Spleen (tissue), 11 donors: ENCODE measurements around the gene TEX38. TPM values are rescaled to one million over a fixed set of nuclear protein-coding genes. Genes with fewer than 3 reads are reported as not detected.
"Not testable (repeated sequence)": the region's sequence is repeated elsewhere in the genome, so short reads cannot be mapped to it uniquely, and the experiment has no call there.

ENCODE experiments used
- DNase-seq: peaks from one replicate; pipeline ENCODE4 v3.0.0-alpha.2; 2020
- H3K27ac ChIP-seq, 8 donors: fragments of 200-600 bp; sonication (generic) in 7 of 8; 1 replicate in 4 of 8; 2 replicates in 4 of 8; pipeline versions ENCODE4 v1.5.0 to v1.8.0; 2016 to 2021; ENCODE audit warnings: inconsistent platforms in 4 of 8, mild to moderate bottlenecking in 4 of 8, moderate library complexity in 1 of 8
- H3K27me3 ChIP-seq, 7 donors: fragments of 200-600 bp; sonication (generic) in 6 of 7; replicated peaks in 1 of 7; 1 replicate in 4 of 7; 2 replicates in 3 of 7; pipeline versions ENCODE4 v1.5.0 to v1.8.0; 2016 to 2021; ENCODE audit warnings: inconsistent platforms in 3 of 7, mild to moderate bottlenecking in 1 of 7
- H3K36me3 ChIP-seq, 6 donors: fragments of 200-600 bp; sonication (generic) in 5 of 6; 1 replicate in 4 of 6; 2 replicates in 2 of 6; pipeline versions ENCODE4 v1.5.0 to v1.8.0; 2016 to 2021; ENCODE audit warnings: inconsistent platforms in 2 of 6
- H3K4me1 ChIP-seq, 6 donors: fragments of 200-600 bp; sonication (generic) in 5 of 6; 1 replicate in 3 of 6; 2 replicates in 3 of 6; pipeline versions ENCODE4 v1.5.0 to v1.8.0; 2016 to 2021; ENCODE audit warnings: inconsistent platforms in 3 of 6
- H3K4me3 ChIP-seq, 8 donors: fragments of 200-600 bp; sonication (generic) in 7 of 8; 1 replicate in 4 of 8; 2 replicates in 4 of 8; pipeline versions ENCODE4 v1.5.0 to v1.8.0; 2016 to 2021; ENCODE audit warnings: inconsistent platforms in 4 of 8, mild to moderate bottlenecking in 4 of 8, moderate library complexity in 2 of 8
- H3K9me3 ChIP-seq, 8 donors: fragments of 200-600 bp; sonication (generic) in 7 of 8; 1 replicate in 4 of 8; 2 replicates in 4 of 8; pipeline versions ENCODE4 v1.5.0 to v1.8.0; 2016 to 2021; ENCODE audit warnings: inconsistent platforms in 4 of 8
- POLR2A ChIP-seq, 3 donors: fragments of 450-650 bp; IDR thresholded peaks; one replicate each; pipeline ENCODE4 v1.5.1; 2017; ENCODE audit warnings: antibody characterized with exemption in 3 of 3, mild to moderate bottlenecking in 1 of 3
- POLR2AphosphoS5 ChIP-seq, 3 donors: sonication (generic); formaldehyde crosslinking; IDR thresholded peaks; one replicate each; pipeline ENCODE4 v1.5.1; 2017; ENCODE audit warnings: antibody characterized with exemption in 3 of 3
- WGBS, 5 donors: extraction: QIAGEN DNeasy Blood & Tissue Kit in 3 of 5; methylation state at CpG; one replicate each; pipeline versions ENCODE4 v1.1.5 to v1.1.7; 2013 to 2018; 5-methylcytosine and 5-hydroxymethylcytosine counted together
- intact Hi-C: fragments of 100-400 bp; cut with DNase I; formaldehyde crosslinking; loops from one replicate; pipeline ENCODE4 v1.15.0; 2023; ENCODE audit warnings: low total_unique reads
- polyA plus RNA-seq, 3 donors: library from polyadenylated mRNA; stranded (reverse); fragments of 200-250 nt; gene quantifications; one replicate each; pipeline ENCODE4 v1.2.1, GENCODE V29; 2013
- total RNA-seq, 7 donors: library from RNA; depleted of rRNA in 3 of 7; stranded (reverse); fragments of >200 nt in 3 of 7; fragmentation: NEBNext Ultra II Directional in 4 of 7; extraction: Animal tissue kit (Norgen Biotek cat#: 25700) in 4 of 7; gene quantifications; one replicate each; pipeline versions ENCODE4 v1.1.0 to v1.2.1, GENCODE V29; 2016 to 2021
- TF ChIP-seq, protein P1 (sequence below), 11 experiments: fragments of 200-600 bp in 7 of 11; fragments of 450-650 bp in 4 of 11; sonication (generic) in 4 of 11; IDR thresholded peaks in 8 of 11; conservative IDR thresholded peaks in 3 of 11; 1 replicate in 7 of 11; 2 replicates in 4 of 11; pipeline versions ENCODE4 v1.4.0 to v1.8.0; 2016 to 2021; ENCODE audit warnings: antibody characterized with exemption in 11 of 11, inconsistent platforms in 4 of 11, mild to moderate bottlenecking in 1 of 11
- donor health status: healthy with polysubstance abuse.
- donor health status: DM: no; HTN: no; CAD: no; lungs with moderate emphysema.
- donor health status: DM: no; HTN: no; CAD: no.
- donor health status: Bipolar disorder and iron deficiency.
- donor health status: healthy.
- donor health status: DM: no; HTN: no; CAD: no.
- donor health status: DM: yes; HTN: yes; CAD: no.

The TEX38 gene
- total and polyA plus RNA-seq, 10 donors, result 0.09 to 0.11 TPM; not detected in 8

DNA sequence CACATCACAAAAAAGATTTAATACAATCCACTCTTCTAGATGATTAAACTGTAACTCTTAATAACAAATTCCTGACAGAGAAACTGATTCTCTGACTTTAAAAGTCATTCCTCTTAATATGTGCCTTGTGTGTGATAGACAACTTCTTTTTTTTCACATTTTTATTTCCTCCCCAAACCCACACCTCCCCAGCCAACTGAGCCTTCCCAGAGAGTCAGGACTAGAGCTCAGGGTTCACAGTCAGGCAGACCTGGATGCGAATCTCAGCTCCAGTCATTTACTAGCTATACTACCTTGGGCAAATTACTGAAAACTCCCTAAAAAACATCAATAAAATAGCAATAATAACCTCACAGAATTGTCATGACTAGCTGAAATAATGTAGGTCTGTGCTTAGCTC is 17.6 kb upstream of the TEX38 start:
- no peak for TF ChIP-seq POLR2A (IDR thresholded peaks at IDR 0.05)
- TF ChIP-seq POLR2AphosphoS5 (IDR thresholded peaks at IDR 0.05), result no peak
- TF ChIP-seq, protein P1, sequence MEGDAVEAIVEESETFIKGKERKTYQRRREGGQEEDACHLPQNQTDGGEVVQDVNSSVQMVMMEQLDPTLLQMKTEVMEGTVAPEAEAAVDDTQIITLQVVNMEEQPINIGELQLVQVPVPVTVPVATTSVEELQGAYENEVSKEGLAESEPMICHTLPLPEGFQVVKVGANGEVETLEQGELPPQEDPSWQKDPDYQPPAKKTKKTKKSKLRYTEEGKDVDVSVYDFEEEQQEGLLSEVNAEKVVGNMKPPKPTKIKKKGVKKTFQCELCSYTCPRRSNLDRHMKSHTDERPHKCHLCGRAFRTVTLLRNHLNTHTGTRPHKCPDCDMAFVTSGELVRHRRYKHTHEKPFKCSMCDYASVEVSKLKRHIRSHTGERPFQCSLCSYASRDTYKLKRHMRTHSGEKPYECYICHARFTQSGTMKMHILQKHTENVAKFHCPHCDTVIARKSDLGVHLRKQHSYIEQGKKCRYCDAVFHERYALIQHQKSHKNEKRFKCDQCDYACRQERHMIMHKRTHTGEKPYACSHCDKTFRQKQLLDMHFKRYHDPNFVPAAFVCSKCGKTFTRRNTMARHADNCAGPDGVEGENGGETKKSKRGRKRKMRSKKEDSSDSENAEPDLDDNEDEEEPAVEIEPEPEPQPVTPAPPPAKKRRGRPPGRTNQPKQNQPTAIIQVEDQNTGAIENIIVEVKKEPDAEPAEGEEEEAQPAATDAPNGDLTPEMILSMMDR (IDR thresholded peaks at IDR 0.05 in 8 of 11, conservative IDR thresholded peaks at IDR 0.05 in 3 of 11), result no peak
- peaks cover 3 to 99% (median 60%) of the 10 kb centered on the region in 6 donors for H3K36me3 ChIP-seq

DNA sequence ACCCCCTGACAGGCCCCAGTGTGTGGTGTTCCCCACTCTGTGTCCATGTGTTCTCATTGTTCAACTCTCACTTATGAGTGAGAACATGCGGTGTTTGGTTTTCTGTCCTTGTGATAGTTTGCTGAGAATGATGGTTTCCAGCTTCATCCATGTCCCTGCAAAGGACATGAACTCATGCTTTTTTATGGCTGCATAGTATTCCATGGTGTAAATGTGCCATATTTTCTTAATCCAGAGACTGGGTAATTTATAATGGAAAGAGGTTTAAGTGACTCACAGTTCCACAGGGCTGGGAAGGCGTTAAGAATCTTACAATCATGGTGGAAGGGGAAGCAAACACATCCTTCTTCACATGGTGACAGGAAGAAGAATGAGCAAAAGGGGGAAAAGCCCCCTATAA is 17.0 kb upstream of the TEX38 start:
- H3K36me3 ChIP-seq, result peaks cover 4 to 99% (median 58%) of the 10 kb centered on the region in 6 donors

More for the DNA sequence above, 17.6 kb upstream of the TEX38 start:
- WGBS, 5 donors, result 97 to 100% (median 100%) methylated on average over 1 of the region's 1 CpG
- H3K27ac ChIP-seq, result no peak overlapping the region
- H3K4me1 ChIP-seq, result no peaks in the 10 kb centered on the region
- no peak overlapping the region for H3K4me3 ChIP-seq
- H3K27me3 ChIP-seq, result no peaks in the 10 kb centered on the region
- intact Hi-C loops, result no loop called here
- peaks cover 0 to 23% (median 14%) of the 10 kb centered on the region in 8 donors for H3K9me3 ChIP-seq
- no peak for DNase-seq

DNA sequence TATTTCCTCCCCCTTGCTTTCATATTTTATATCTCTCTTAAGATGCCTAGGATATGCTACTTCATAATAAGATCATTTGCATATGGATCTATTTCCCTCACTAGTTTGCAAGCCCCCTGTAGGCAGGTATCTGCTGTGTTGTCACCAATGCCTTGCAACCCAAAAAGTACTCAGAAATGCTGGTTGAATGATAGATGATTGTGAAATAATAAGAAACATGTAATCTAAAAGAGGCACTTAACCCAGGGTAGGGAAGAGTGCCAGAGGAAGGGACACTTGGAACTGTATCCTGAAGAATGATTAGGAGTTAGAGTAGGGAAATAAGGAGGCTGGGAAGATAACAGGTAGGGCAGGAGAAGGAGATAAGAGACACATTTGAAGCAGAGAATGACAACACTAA is 15.8 kb upstream of the TEX38 start:
- peaks cover 0 to 8% (median 0%) of the 10 kb centered on the region in 8 donors for H3K9me3 ChIP-seq
- H3K36me3 ChIP-seq, result peaks cover 6 to 92% (median 50%) of the 10 kb centered on the region in 6 donors
- TF ChIP-seq POLR2A (IDR thresholded peaks at IDR 0.05), result no peak
- TF ChIP-seq POLR2AphosphoS5 (IDR thresholded peaks at IDR 0.05), result no peak
- TF ChIP-seq, protein P1 (IDR thresholded peaks at IDR 0.05 in 8 of 11, conservative IDR thresholded peaks at IDR 0.05 in 3 of 11), result no peak
- H3K4me3 ChIP-seq, result no peak overlapping the region
- peaks cover 0 to 8% (median 0%) of the 10 kb centered on the region in 6 donors for H3K4me1 ChIP-seq
- H3K27me3 ChIP-seq, result no peaks in the 10 kb centered on the region
- H3K27ac ChIP-seq, result no peak overlapping the region
- no peak for DNase-seq
- intact Hi-C loops, result no loop called here

More for the DNA sequence above, 17.0 kb upstream of the TEX38 start:
- DNase-seq, H3K4me3 ChIP-seq, H3K4me1 ChIP-seq, H3K27me3 ChIP-seq, intact Hi-C loops, H3K27ac ChIP-seq: not testable (repeated sequence)
- WGBS, 5 donors, result 95 to 100% (median 98%) methylated on average over 2 of the region's 2 CpGs
- H3K9me3 ChIP-seq, result peaks cover 0 to 20% (median 10%) of the 10 kb centered on the region in 8 donors

DNA sequence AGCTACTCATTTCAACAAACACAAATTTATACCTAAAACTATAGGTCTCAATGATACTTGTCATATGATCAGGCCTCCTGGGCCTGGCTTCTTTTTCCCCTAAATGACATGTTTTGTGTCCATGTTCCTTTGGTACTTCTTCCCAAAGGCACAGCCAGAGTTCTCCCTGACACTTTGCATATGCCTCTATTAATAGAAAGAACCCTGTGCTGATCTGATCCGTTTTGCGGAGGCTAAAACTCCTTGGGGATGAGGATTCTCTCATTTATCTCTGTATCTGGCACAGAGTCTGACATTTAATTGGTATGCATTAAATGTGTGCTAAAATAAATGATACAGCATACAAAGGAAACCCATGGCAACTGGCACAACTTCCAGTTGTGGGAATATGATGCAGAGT is 15.0 kb upstream of the TEX38 start:
- intact Hi-C loops, result no loop called here
- 93 to 96% (median 95%) methylated on average over 2 of the region's 2 CpGs for WGBS, 5 donors

More for the DNA sequence above, 15.0 kb upstream of the TEX38 start:
- peaks cover 0 to 8% (median 0%) of the 10 kb centered on the region in 6 donors for H3K4me1 ChIP-seq
- no peak overlapping the region for H3K4me3 ChIP-seq
- no peak for DNase-seq
- H3K27me3 ChIP-seq, result no peaks in the 10 kb centered on the region
- no peak for TF ChIP-seq POLR2A (IDR thresholded peaks at IDR 0.05)
- TF ChIP-seq, protein P1 (IDR thresholded peaks at IDR 0.05 in 8 of 11, conservative IDR thresholded peaks at IDR 0.05 in 3 of 11), result no peak
- TF ChIP-seq POLR2AphosphoS5 (IDR thresholded peaks at IDR 0.05), result no peak
- peaks cover 0 to 8% (median 0%) of the 10 kb centered on the region in 8 donors for H3K9me3 ChIP-seq
- H3K36me3 ChIP-seq, result peaks cover 6 to 93% (median 49%) of the 10 kb centered on the region in 6 donors
- H3K27ac ChIP-seq, result no peak overlapping the region
